ENCODE results near the gene ECE2.

Gene ECE2

GRCh38 chr3:184315871-184316661, 40.2 kb downstream of the ECE2 start:
- no peak for DNase-seq

DNA sequence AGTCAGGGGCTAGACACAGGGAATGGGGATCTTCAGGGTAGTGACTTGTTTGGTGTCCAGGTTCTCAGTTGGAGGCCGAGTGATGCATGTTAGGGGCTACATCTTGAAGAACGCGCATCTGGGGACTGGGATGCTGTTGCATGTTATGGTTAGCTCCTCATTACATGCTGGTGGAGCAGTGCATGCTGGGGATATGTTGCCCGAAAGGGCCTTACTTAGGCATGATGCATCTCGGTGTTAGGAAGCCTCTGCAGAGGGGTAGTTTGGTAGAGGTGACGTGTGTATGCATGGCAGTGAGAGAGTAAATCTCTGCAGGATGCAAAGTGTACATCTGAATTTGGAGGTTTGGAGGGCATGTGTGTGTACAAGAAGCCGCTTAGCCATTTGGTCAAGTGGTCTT, 41.0 kb downstream of the ECE2 start:
- no peak for DNase-seq

GRCh38 chr3:184317201-184317600, 41.4 kb downstream of the ECE2 start:
- DNase-seq = no peak

DNA sequence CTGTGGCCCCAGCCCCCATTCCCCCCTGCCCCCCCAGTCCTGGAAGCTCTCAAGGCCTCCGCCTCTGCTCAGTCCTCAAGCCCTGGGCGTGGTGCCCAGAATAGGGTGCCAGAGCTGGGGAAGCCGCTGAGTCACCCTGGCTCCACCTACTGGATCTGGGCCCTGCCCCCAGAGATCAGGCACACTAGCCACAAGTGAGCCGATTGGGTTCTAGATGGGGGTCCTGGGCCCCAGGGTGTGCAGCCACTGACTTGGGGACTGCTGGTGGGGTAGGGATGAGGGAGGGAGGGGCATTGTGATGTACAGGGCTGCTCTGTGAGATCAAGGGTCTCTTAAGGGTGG, 44.3 kb downstream of the ECE2 start:
- DNase-seq = peak; percentile 85

DNA sequence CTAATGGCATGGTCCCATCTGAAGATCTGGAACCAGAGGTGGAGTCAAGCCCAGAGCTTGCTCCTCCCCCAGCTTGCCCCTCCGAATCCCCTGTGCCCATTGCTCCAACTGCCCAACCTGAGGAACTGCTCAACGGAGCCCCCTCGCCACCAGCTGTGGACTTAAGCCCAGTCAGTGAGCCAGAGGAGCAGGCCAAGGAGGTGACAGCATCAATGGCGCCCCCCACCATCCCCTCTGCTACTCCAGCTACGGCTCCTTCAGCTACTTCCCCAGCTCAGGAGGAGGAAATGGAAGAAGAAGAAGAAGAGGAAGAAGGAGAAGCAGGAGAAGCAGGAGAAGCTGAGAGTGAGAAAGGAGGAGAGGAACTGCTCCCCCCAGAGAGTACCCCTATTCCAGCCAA, 45.8 kb downstream of the ECE2 start:
- no peak for DNase-seq

GRCh38 chr3:184322731-184323487, 47.1 kb downstream of the ECE2 start:
- no peak for DNase-seq

- no peak for DNase-seq
Measured at GRCh38 chr3:184323696-184324095, 47.9 kb downstream of the ECE2 start.

DNA sequence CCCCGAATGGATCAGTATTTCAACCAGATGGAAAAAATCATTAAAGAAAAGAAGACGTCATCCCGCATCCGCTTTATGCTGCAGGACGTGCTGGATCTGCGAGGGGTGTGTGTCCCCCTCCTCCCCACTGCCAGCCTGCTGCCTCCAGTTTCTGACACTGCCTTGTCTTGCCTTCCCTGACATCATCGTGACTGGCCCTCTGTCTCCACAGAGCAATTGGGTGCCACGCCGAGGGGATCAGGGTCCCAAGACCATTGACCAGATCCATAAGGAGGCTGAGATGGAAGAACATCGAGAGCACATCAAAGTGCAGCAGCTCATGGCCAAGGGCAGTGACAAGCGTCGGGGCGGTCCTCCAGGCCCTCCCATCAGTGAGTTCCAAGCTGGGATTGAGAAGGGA, 49.4 kb downstream of the ECE2 start:
- DNase-seq = no peak

GRCh38 chr3:184325715-184326369, 50.0 kb downstream of the ECE2 start:
- no peak for DNase-seq

DNA sequence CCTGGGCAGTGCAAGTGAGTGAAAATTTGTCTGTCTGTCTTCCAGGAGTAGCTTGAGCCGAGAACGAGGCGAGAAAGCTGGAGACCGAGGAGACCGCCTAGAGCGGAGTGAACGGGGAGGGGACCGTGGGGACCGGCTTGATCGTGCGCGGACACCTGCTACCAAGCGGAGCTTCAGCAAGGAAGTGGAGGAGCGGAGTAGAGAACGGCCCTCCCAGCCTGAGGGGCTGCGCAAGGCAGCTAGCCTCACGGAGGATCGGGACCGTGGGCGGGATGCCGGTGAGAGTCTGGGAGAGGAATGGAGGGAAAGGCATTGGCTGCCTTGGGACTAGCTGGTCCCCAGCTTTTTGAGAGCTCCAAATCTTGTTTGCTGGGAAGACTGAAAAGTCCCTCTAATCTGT, 51.3 kb downstream of the ECE2 start:
- DNase-seq = no peak

DNA sequence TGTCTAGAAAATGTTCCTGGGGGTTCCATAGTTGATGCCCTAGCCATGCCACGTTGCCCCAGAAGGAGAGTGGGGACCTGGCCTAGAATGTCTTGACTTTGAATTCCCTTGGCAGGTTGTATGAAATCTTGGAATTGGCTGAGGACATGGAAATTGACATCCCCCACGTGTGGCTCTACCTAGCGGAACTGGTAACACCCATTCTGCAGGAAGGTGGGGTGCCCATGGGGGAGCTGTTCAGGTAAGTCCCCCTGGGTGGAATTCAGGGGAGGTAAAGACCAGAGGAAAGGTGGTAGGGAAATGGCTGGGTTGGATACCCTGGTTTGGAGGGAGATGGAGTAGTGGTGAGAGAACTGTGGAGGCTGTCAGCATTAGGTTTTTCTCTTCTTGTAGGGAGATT, 52.7 kb downstream of the ECE2 start:
- DNase-seq = no peak

- no peak for DNase-seq
Measured at GRCh38 chr3:184332370-184333090, 56.7 kb downstream of the ECE2 start.

DNA sequence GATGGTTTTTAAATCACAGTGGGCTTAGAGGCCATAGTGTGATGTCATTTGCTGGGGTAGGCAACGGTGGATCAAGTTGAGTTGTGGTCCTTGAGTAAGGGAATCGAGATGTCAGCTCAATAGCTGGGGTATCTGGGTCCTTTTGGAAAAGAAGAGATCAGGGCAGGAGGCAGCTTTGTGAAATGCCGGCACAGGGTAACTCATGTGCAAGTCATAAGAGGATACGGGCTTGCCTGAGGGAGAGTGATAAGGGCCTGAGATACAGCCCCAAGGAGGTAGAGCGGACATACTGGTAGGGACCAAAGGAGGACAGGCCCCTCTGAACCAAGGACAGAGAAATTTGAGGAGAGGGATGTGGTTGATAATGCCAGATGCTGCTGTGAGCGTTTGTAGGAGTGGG, 57.4 kb downstream of the ECE2 start:
- no peak for DNase-seq

DNA sequence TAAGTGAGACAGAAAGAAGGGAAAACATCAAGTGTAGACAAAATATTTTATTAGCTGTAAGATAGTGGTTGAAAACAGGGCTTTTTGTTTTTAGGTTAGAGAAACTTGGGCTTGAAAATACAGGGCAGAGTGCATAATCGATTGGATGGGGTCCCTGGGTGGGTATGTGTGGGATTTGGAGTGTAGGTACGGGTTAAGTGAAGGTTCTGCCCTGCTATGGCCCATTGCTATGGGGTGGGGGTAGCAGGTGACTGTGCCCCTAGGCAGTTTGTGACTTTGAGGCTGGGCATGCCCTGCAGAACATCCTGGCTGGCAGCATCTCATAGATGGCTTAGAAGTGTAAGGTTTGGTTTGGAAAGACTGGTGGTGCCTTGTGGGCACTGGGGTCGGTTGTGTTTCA, 57.9 kb downstream of the ECE2 start:
- no peak for DNase-seq

DNA sequence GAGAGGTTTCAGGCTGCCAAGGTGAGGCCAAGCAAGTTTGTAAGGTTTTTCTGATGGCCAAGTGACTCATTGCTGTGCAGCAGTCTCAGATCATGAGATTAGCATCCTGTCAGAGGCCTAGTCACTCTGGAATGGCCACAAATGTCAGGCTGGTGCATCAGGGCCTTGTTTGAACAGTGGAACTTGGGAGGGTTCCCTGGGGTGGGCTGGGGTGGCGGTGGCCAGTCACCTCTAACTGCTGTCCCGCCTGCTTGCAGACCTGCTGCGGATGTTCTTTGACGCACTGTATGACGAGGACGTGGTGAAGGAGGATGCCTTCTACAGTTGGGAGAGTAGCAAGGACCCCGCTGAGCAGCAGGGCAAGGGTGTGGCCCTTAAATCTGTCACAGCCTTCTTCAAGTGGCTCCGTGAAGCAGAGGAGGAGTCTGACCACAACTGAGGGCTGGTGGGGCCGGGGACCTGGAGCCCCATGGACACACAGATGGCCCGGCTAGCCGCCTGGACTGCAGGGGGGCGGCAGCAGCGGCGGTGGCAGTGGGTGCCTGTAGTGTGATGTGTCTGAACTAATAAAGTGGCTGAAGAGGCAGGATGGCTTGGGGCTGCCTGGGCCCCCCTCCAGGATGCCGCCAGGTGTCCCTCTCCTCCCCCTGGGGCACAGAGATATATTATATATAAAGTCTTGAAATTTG, 58.8 kb downstream of the ECE2 start:
- DNase-seq = no peak

DNA sequence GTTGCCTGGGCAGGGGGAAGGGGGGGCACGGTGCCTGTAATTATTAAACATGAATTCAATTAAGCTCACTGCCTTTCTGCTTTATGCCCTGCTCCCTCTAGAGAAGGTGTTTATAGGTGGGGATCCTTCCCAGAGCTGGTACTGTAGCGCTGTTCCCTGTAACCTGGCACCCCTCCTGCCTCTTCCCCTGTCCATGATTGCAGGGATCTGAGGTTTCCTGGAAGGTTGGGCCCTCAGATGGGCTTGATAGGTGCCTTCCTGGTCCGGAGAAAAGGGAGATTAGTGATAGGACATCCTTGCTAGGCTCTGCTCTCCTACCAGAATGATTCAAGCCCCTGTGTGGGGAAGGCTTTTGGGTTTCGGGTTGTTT, 59.5 kb downstream of the ECE2 start:
- no peak for DNase-seq

DNA sequence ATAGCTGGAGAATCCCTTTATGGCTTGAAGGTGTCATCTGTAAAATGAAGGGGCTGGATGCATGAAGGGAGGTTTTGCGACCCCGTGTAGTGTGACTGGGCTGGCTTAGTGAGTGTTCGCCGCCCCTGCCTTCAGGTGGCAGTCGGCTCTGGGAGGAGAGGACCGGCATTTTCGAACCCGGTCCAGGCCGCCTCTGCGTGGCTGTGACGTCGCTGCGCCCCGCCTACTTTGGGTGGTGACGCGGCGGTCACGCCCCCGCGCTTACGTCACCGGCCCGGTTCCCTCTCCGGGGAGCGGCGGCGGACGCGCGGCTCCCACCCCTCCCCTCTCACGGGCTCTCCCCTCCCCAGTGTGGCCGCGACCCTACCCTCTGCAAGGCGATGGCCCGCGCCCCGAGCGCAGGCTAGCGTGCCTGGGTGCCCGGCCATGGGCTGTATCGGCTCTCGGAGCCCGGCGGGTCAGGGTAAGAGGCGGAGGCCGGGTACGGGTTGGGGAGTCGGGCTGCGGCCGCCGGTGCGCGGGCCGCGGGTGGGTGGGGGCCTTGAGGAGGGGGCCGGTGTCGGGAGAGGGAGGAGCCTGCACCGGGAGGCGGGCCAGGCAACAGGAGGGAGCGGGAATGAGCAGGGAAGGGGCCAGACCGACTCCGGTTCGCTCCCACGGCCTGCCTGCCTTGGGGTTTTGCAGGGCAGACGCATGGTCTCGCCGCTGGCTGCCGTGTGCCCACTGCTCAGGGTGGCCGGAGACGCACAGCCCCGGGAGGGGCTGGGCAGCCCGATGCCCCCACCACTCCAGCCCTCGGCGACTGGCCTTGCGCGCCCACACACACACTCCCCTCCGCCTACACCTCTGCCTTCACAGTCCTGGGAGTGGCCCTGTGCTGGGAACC, 60.1 kb downstream of the ECE2 start:
- DNase-seq = peak; percentile 27

- DNase-seq = peak; percentile 28
Measured at GRCh38 chr3:184336547-184337398, 61.0 kb downstream of the ECE2 start.

- DNase-seq = no peak
Measured at GRCh38 chr3:184337399-184337714, 61.5 kb downstream of the ECE2 start, which contains the start of gene FAM131A. Gene FAM131A, plus strand, starts transcription at chr3:184337600. Its CDS starts 31 bp downstream, at chr3:184337631.

- no peak for DNase-seq
Measured at GRCh38 chr3:184337981-184338380, 62.2 kb downstream of the ECE2 start.

DNA sequence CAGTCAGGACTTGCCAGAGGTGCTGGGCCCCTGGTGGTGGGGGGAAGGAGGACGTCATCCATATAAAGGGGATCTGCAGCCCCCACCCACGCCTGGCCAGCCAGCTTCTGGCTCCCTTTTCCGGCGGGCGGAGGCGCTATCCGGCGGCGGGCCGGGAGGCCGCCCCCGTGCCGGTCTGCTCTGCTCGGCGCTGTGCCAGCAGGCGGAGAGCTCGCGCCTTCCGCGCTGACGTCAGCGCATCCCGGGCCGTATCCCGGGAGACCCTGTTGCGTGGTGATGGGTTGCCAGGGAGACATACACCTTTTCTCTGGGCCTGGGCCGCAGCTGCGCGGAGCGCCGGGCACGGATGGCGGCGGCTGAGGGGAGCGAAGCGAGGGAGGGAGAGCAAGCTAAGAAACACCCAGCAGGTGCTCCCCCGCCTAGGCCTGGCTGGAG, 62.7 kb downstream of the ECE2 start:
- peak; percentile 85 for DNase-seq

Data from DMS79 (cell line).